Stimulated activated effector memory CD8-positive, alpha-beta T cell treated with anti-CD3 and anti-CD28 coated beads, Interleukin-12 subunit alpha, Interleukin-12 subunit beta, amount 100 ng/mL, for 72 hours (primary cell): Measurements from ENCODE around the gene CNOT2.

Experiments used
- ATAC-seq: fragments of 150-1000 bp; cut with Tn5 transposase; 2 replicates; pipeline ENCODE4 v1.10.0; 2021
- DNase-seq, 2 donors: peaks; one replicate each; pipeline ENCODE4 v3.0.0; 2021 to 2022; ENCODE audit warnings: low spot score in 2 of 2
- H3K27ac Mint-ChIP-seq: one replicate; pipeline ENCODE4 v1.8.0; 2022; ENCODE audit warnings: mild to moderate bottlenecking, mixed read lengths
- H3K36me3 Mint-ChIP-seq: one replicate; pipeline ENCODE4 v1.8.0; 2022; ENCODE audit warnings: mild to moderate bottlenecking, mixed read lengths
- H3K4me1 Mint-ChIP-seq: one replicate; pipeline ENCODE4 v1.8.0; 2022; ENCODE audit warnings: mixed read lengths
- H3K4me3 Mint-ChIP-seq: one replicate; pipeline ENCODE4 v1.8.0; 2022; ENCODE audit warnings: mild to moderate bottlenecking, mixed read lengths
- H3K9me3 Mint-ChIP-seq: one replicate; pipeline ENCODE4 v1.8.0; 2022; ENCODE audit warnings: mixed read lengths

CNOT2 gene

GRCh38 chr12:70244409-70244808 lies 1.2 kb downstream of the CNOT2 start:
- DNase-seq: no peak
- H3K4me1 Mint-ChIP-seq: peaks cover 61% of the 10 kb centered on the region
- no peak for ATAC-seq
- peak overlapping the region; percentile 95 for H3K4me3 Mint-ChIP-seq
- peak overlapping the region; percentile 99 for H3K27ac Mint-ChIP-seq
- H3K9me3 Mint-ChIP-seq: no peaks in the 10 kb centered on the region
- H3K36me3 Mint-ChIP-seq: peaks cover 91% of the 10 kb centered on the region

GRCh38 chr12:70245458-70245857 lies 2.2 kb downstream of the CNOT2 start:
- Mint-ChIP-seq H3K36me3 (peaks cover 87% of the 10 kb centered on the region), H3K4me1 (peaks cover 58% of the 10 kb centered on the region), H3K4me3 (no peak overlapping the region), H3K9me3 (no peaks in the 10 kb centered on the region), H3K27ac (no peak overlapping the region)
- DNase-seq (no peak), ATAC-seq (no peak)

GRCh38 chr12:70246580-70246979 lies 3.3 kb downstream of the CNOT2 start:
- DNase-seq (no peak), ATAC-seq (no peak)
- Mint-ChIP-seq H3K9me3 (no peaks in the 10 kb centered on the region), H3K4me1 (peaks cover 61% of the 10 kb centered on the region), H3K36me3 (peaks cover 76% of the 10 kb centered on the region), H3K27ac (peak overlapping the region; percentile 0), H3K4me3 (no peak overlapping the region)

- Mint-ChIP-seq H3K4me1 (peaks cover 57% of the 10 kb centered on the region), H3K27ac (no peak overlapping the region), H3K4me3 (no peak overlapping the region), H3K9me3 (no peaks in the 10 kb centered on the region), H3K36me3 (peaks cover 65% of the 10 kb centered on the region)
- ATAC-seq: no peak
- no peak for DNase-seq
Observed at GRCh38 chr12:70247653-70248199, 4.5 kb downstream of the CNOT2 start.

- Mint-ChIP-seq H3K4me1 (peaks cover 67% of the 10 kb centered on the region), H3K4me3 (no peak overlapping the region)
- DNase-seq: no peak
Observed at GRCh38 chr12:70248876-70249275, 5.6 kb downstream of the CNOT2 start.

GRCh38 chr12:70249903-70250302 lies 6.7 kb downstream of the CNOT2 start:
- ATAC-seq (no peak), DNase-seq (no peak)
- Mint-ChIP-seq H3K4me3 (no peak overlapping the region), H3K4me1 (peaks cover 67% of the 10 kb centered on the region), H3K36me3 (peaks cover 50% of the 10 kb centered on the region), H3K9me3 (no peaks in the 10 kb centered on the region), H3K27ac (no peak overlapping the region)

More at GRCh38 chr12:70248876-70249275, 5.6 kb downstream of the CNOT2 start:
- H3K27ac Mint-ChIP-seq: no peak overlapping the region
- peaks cover 53% of the 10 kb centered on the region for H3K36me3 Mint-ChIP-seq
- no peak for ATAC-seq
- no peaks in the 10 kb centered on the region for H3K9me3 Mint-ChIP-seq

- Mint-ChIP-seq H3K9me3 (no peaks in the 10 kb centered on the region), H3K4me3 (no peak overlapping the region), H3K4me1 (peaks cover 68% of the 10 kb centered on the region), H3K27ac (no peak overlapping the region), H3K36me3 (peaks cover 41% of the 10 kb centered on the region)
- DNase-seq: no peak
- ATAC-seq: no peak
Observed at GRCh38 chr12:70251226-70251625, 8.0 kb downstream of the CNOT2 start.

- Mint-ChIP-seq H3K4me1 (peaks cover 63% of the 10 kb centered on the region), H3K4me3 (no peak overlapping the region), H3K27ac (no peak overlapping the region), H3K36me3 (peaks cover 38% of the 10 kb centered on the region), H3K9me3 (no peaks in the 10 kb centered on the region)
- ATAC-seq (no peak), DNase-seq (no peak)
Observed at GRCh38 chr12:70251661-70252060, 8.4 kb downstream of the CNOT2 start.

- DNase-seq (no peak), ATAC-seq (no peak)
- H3K4me3 Mint-ChIP-seq: no peak overlapping the region
- H3K36me3 Mint-ChIP-seq: peaks cover 27% of the 10 kb centered on the region
- no peak overlapping the region for H3K27ac Mint-ChIP-seq
- no peaks in the 10 kb centered on the region for H3K9me3 Mint-ChIP-seq
- H3K4me1 Mint-ChIP-seq: peaks cover 52% of the 10 kb centered on the region
Observed at GRCh38 chr12:70252832-70253231, 9.6 kb downstream of the CNOT2 start.

GRCh38 chr12:70254225-70254624 lies 11.0 kb downstream of the CNOT2 start:
- H3K27ac Mint-ChIP-seq: no peak overlapping the region
- peaks cover 50% of the 10 kb centered on the region for H3K4me1 Mint-ChIP-seq
- DNase-seq (no peak), ATAC-seq (no peak)
- H3K9me3 Mint-ChIP-seq: no peaks in the 10 kb centered on the region
- H3K4me3 Mint-ChIP-seq: no peak overlapping the region
- H3K36me3 Mint-ChIP-seq: peaks cover 17% of the 10 kb centered on the region

GRCh38 chr12:70254846-70255245 lies 11.6 kb downstream of the CNOT2 start:
- Mint-ChIP-seq H3K4me3 (no peak overlapping the region), H3K4me1 (peaks cover 56% of the 10 kb centered on the region), H3K36me3 (peaks cover 11% of the 10 kb centered on the region), H3K27ac (no peak overlapping the region), H3K9me3 (no peaks in the 10 kb centered on the region)
- ATAC-seq: no peak
- no peak for DNase-seq

- Mint-ChIP-seq H3K4me1 (peaks cover 54% of the 10 kb centered on the region), H3K4me3 (no peak overlapping the region), H3K9me3 (no peaks in the 10 kb centered on the region), H3K27ac (no peak overlapping the region), H3K36me3 (peaks cover 8% of the 10 kb centered on the region)
- no peak for DNase-seq
- ATAC-seq: no peak
Observed at GRCh38 chr12:70255311-70255710, 12.1 kb downstream of the CNOT2 start.

- Mint-ChIP-seq H3K27ac (no peak overlapping the region), H3K36me3 (peaks cover 20% of the 10 kb centered on the region), H3K4me1 (peaks cover 66% of the 10 kb centered on the region), H3K9me3 (no peaks in the 10 kb centered on the region), H3K4me3 (no peak overlapping the region)
- ATAC-seq (no peak), DNase-seq (no peak)
Observed at GRCh38 chr12:70258605-70259403, 15.6 kb downstream of the CNOT2 start.

- Mint-ChIP-seq H3K27ac (no peak overlapping the region), H3K36me3 (peaks cover 11% of the 10 kb centered on the region), H3K4me1 (peaks cover 68% of the 10 kb centered on the region), H3K4me3 (no peak overlapping the region), H3K9me3 (no peaks in the 10 kb centered on the region)
- DNase-seq: no peak
- ATAC-seq: no peak
Observed at GRCh38 chr12:70260646-70261045, 17.4 kb downstream of the CNOT2 start.

- peak overlapping the region; percentile 86 for H3K27ac Mint-ChIP-seq
- no peak overlapping the region for H3K4me3 Mint-ChIP-seq
- H3K36me3 Mint-ChIP-seq: peaks cover 11% of the 10 kb centered on the region
- H3K9me3 Mint-ChIP-seq: no peaks in the 10 kb centered on the region
- ATAC-seq (peak; percentile 79), DNase-seq (no peak)
- H3K4me1 Mint-ChIP-seq: peaks cover 86% of the 10 kb centered on the region
Observed at GRCh38 chr12:70264067-70264867, 21.0 kb downstream of the CNOT2 start.
